Measurements from ENCODE around the gene DGKQ.

Gene DGKQ

DNA sequence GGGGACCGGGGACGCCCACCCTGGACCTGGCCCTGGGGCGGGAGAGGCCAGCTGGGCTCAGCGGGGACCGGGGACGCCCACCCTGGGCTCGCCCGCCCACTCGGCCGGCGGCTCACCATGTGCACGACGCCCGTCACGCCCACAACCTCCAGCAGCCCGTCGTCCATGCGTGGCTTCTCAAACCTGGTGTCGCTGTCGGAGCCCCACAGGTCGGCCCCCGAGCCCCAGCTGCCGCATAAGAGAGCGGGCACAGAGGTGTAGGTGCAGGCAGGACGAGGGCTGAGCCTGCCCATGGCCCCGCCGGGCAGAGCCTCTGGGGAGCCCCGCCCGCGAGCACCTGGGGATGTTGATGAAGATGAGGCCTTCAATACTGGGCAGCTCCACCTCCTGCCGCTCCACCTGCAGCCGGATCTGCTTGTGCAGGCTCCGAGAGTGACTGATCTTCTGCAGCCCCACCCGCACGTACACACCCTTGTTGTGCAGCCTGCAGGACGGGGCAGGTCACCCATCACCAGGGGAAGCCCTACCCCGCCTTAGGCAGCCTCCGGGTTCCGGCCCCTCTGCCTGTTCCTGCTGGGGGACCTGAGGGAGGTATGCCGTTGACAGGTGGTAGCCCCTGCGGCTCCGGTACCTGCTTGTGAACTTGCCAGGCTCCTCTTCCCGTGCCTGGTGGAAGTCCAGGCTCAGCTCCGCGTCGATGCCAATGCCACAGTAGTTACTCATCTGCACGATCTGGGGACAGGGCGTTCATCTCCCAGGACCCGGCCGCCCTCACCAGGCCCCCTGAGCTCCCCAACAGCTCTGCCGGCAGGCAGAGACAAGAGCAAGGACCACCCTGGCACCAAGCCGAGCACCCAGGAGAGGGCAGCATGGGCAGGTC is 11.8 kb downstream of the DGKQ start:
- no peak for DNase-seq

DNA sequence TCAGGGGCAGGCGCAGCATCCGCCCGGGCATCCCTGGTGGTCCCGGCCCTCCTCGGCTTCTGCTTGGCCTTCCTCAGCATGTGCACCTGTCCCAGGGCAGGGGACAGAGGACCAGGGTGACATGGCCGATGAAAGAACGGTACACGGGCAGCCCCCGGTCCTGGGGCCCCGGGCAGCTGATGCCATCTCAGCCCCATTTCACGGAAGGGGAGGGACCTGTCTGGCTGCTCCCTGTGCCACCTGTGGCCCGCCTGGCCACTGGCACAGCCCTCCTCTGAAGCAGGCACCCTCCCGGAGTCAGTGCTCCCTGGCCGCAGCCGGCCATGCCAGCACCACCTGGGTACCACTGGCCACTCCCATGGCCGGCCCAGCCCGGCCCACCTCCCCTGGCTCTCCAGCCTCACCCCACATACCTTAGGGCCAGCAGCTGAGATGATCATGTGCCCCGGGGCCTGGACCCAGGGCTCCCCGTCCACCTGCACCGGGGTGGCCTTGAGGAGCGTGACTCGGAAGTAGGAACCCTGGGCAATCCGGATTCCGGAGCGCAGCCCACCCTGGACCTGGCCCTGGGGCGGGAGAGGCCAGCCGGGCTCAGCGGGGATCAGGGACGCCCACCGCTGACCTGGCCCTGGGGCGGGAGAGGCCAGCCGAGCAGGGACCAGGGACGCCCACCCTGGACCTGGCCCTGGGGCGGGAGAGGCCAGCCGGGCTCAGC is 12.6 kb downstream of the DGKQ start:
- no peak for DNase-seq

DNA sequence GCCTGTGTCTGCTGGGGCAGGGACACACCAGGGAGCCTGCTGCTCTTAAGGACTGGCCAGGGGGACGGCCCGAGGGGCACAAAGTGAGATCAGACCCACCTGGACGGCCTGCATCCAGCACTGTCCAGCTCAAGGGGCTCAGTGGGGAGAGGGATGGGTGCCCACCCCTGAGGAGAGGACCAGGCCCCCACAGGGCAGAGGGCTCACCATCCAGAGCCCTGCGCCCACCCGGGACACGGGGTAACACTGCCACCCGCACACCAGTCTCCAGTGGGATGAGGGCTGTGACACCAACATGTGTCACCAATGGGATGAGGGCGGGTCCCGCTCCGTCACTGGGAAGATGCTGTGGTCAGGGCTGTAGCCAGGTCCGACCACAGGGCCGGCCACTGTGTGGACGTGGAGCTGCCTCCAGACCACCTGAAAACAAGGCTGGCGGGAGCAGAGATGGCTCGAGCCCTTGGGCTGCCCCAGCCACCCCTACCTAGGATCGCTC is 13.2 kb downstream of the DGKQ start:
- no peak for DNase-seq

DNA sequence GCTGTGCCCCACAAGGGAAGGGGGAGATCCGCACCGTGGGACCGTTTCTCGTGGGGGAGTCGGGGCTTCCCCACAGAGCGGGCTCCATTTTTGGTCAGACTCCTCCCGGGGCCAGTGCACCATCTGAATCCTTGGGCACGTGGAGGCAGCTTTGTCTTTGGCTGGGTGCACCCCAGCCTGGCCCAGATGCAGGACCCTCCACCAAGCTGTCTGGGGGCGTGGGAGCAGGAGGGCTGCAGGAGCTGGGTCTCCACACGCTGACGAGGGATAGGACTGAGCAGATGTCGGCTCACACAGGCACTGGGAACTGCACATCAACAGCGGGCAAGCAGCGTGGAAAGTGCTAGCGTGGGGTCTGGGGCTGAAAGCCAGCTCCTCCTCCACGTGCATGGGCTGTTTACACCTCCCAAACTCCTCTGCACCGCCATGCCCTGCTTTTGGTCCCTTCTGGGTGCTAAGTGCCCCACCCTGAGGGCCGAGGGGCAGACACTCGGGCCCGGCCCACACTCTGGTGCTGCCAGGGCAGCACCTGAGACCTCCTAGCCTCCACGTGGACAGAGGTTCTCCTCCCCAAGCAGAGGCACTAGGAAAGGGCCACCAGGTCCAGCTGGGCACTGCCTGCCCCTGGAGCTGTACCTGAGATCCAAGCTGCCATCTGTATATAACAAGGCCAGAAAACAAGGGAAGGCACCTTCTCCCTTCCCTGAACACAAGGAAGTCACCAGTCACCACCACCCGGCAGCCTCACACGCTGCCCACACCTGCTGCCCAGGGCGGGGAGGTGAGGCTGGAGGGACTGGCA is 13.8 kb downstream of the DGKQ start:
- no peak for DNase-seq

DNA sequence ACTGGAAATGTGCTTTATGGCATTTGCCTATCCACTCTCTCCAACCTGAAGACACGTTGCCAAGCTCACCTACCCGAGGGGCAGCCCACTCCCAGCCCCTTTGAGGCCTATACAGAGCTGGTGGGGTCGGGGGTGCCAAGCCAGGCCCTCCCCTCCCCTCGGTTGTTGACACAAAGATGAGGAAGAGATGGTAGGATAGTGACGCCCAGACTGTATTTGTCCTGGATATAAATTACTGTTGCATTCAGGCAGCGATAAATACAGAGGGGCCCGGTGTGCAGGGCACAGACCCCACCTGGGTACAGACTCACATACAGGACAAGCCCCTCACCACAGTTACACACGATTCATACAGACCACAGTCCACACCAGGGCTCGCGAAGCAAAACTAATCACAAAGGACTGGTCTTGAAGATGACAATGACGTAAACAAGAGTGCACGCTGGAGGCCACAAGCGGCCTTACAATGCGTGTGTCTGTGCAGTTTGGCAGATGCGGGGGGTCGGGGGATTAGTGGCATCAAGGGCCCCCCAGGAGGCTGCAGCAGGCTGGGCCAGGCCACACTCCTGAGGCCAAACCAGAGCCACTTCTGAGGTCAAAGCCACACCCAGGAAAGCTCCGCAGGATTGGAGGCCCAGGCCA is 14.6 kb downstream of the DGKQ start:
- no peak for DNase-seq

DNA sequence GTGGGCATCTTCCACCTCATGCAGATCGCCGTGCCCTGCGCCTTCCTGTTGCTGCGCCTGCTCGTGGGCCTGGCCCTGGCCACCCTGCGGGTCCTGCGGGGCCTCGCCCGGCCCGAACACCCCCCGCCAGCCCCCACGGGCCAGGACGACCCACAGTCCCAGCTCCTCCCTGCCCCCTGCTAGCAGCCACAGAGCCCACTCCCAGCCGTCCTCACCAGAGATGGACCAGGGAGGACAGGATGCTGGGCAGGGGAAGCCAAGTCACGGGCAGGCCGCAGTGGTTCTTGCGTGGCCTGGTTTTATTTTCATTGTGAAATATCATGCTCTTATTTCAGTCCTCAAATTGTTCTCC is 15.1 kb downstream of the DGKQ start:
- no peak for DNase-seq

DNA sequence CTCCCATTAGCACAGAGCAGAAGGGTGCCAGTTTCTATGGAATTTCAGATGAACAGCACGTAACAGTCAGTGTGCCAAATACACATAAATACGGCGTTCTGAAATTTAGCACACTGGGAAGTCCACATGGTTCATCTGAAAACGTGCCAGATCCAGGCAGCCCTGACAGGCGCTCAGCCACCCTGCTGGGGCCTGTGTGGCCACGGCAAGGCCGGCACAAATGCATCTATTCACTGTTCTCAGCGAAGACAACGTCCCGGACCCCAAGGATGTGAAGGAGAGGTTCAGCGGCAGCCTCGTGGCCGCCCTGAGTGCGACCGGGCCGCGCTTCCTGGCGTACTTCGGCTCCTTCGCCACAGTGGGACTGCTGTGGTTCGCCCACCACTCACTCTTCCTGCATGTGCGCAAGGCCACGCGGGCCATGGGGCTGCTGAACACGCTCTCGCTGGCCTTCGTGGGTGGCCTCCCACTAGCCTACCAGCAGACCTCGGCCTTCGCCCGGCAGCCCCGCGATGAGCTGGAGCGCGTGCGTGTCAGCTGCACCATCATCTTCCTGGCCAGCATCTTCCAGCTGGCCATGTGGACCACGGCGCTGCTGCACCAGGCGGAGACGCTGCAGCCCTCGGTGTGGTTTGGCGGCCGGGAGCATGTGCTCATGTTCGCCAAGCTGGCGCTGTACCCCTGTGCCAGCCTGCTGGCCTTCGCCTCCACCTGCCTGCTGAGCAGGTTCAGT is 15.6 kb downstream of the DGKQ start:
- no peak for DNase-seq

DNA sequence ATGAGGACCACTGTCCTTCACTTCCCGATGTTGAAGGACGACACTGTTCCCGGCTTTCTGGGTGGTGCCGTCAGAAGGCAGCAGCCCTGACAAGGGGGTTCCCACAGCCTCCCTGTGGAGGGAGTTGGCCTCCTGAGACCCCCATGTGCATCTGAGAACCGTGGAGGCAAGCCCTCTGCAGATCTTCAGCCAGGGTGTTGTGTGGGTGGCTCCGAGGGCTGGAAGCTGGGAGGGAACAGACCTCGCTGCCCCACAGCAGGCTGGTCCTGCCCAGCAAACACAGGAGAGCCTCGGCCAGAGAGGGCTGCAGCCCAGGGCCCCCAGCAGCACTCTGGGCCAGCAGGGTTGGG is 16.2 kb downstream of the DGKQ start:
- no peak for DNase-seq

DNA sequence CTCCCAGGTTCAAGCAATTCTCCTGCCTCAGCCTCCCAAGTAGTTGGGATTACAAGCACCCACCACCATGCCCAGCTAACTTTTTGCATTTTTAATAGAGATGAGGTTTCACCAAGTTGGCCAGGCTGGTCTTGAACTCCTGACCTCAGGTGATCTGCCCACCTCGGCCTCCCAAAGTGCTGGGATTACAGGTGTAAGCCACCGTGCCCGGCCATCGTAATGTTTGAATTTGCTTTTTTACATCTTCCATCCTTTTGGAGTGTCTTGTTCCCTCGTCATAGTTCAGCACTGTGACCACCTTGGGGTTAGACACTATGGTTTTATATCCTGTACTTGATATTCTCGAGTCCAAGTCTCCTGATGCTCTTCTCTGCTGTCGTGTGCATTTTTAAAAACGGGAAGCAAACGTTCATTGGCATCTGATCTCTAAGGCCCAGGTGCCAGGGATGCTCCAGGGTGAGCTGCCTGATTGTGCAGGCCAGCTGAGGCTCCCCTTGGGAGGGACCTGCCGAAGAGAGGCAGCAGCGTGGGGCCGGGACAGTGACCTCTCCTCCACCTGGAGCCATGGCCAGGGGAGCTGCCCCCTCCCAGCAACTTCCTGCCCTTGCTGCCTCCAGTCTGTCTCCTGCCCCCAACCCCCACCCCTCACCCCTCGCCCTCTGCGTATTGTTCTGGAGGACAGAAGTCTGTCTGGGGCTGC is 16.7 kb downstream of the DGKQ start:
- no peak for DNase-seq

DNA sequence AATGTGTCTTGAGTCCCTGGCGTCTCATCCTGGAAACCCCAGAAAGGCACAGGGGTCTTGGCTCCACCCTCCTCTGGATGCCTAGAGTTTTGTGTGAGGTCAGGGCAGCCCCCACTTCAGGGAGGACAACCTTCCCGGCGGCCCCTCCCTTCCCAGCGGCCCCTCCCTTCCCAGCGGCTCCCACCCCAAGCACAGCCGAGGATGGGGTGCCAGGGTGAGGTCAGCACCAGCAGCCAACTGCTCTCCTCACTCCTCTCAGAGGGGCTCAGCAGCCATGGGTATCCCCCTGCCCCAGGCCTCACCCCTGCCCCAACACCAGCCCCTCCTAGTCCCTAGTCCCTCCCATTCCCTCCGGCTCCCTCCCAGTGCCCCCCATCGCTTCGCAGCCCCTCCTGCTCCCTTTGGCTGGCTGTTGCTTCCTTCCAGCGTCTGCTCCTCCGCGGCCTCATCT is 17.4 kb downstream of the DGKQ start:
- no peak for DNase-seq

DNA sequence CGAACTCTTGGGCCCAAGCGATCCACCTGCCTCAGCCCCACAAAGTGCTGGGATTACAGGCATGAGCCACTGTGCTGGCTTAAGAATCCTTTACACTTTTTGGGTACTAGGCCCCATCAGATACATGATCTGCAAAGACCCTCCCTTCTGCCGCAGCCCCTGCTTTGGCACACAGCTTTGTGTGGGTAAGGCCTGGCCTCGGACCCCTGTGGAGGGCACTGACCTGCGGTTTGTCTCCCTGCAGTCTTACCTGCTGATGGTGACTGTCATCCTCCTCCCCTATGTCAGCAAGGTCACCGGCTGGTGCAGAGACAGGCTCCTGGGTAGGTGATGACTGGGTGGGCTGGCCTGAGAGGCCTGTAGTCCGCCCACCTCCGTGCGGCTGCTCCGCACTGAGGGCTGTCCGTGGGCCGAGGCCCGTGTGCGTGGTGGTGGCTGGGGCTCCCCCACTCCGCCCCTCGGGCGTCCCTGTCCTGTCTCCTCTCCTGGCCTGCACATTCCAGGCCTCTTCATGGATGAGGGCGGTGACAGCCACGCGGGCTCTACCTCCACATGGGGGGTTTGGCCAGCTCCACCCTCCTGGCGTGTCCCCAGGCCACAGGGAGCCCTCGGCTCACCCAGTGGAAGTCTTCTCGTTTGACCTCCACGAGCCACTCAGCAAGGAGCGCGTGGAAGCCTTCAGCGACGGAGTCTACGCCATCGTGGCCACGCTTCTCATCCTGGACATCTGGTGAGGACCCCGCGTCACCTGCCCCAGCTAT is 18.0 kb downstream of the DGKQ start:
- DNase-seq: no peak

DNA sequence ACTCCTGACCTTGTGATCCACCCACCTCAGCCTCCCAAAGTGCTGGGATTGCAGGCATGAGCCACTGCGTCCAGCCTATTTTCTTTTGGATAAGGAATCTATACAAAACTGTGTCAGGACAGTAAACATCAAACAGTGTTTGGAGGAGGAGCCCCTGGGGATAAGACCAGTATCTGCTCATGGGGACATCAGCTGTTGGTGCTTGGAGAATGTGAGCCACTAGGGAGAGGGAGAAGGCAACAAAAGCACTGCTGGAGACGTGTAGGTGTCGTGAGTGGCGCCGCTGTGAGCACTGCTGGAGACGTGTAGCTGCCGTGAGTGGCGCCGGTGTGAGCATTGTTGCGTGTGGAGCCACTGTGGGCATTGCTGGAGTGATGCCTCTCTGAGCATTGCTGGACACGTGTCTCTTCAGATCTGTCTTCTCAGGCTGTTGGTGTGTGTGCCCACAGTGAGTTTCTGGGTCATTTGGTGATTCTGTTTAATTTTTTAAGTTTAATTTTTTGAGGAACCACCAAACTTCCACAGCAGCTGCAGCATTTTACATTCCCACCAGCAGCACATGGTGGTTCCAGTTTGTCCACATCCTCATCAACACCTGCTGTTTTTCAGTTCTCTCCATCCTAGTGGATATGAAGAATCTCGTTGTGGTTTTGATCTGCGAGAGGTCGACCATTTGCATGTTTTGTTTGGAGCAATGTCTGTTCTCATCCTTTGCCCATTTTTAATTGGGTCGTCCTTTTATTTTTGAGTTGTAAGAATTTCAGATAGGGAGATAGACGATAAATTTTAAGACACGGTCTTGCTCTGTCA is 19.0 kb downstream of the DGKQ start:
- DNase-seq: no peak

DNA sequence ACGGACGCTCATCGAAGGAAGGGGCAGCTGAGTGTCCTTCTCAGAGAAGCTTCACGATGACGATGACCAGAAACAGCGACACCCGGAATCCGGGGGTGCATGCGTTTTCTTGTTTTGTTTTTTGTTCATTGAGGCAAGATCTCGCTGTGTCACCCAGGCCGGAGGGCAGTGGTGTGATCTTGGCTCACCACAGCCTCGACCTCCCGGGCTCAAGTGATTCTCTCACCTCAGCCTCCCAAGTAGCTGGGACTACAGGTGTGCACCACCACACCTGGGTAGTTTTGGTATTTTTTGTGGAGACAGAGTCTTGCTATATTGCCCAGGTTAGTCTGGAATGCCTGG is 19.8 kb downstream of the DGKQ start:
- no peak for DNase-seq

DNA sequence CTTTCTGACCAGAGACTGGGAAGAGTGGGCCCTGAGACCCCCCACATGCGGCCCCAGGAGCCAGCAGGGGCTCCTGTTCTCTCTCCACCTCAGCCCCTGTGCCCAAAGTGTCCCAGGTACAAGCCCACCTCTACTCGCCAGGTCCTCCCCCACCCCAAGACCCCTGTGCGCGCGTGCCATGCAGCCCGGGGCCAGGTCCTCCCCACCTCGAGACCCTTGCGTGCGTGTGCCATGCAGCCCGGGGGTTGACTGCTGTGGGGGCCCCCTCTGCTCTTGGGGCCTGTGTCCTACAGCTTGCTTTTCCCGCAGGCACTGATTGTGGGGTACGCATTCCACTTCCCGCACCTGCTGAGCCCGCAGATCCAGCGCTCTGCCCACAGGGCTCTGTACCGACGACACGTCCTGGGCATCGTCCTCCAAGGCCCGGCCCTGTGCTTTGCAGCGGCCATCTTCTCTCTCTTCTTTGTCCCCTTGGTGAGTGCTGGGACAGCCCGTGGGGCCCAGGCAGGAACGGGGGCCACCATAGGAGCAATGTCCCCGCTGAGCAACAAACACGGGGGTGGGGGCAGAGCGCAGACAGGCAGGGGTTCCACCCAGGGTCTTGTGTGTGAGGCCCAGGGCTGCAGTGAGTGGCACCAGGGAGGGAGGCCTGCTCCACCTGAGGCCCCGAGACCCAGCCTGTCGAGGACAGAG is 20.3 kb downstream of the DGKQ start:
- no peak for DNase-seq

DNA sequence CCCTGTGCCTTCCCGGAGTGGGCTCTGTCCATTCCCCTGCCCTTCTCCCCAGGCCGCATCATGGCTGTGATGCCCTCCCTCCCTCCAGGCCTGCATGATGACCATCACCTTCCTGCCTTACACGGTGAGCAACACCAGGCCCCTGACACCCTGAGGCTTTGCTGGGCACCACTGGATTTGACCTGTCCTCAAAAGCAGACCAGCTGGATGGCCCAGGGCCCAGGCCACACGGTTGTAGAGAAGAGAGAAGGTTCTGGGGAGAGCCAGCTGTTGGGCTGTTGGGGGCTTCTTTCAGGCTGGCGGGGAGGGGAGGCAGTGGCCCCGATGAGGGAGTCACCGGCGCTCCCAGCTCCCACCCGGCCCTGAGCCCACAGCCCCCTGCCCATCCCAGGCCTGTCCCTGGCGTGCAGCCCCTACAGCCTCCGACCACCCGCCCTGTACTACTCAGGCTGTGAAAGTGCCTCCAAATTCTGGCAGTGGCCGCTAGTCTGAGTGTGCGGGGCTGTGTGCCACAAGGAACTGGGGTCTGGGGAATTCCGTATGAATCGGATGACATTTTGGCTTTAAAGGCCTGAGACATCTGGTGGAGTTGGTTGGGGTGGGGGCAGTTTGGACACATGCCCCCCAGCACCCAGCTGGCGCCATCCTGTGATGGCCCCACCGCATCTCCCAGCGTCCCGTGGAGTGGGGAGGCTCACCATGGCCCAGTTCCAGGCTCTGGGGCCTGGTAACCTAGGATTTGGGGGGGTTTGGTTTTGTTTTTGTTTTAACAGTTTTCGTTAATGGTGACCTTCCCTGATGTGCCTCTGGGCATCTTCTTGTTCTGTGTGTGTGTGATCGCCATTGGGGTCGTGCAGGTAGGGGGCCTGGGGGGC is 21.5 kb downstream of the DGKQ start:
- DNase-seq: no peak

DNA sequence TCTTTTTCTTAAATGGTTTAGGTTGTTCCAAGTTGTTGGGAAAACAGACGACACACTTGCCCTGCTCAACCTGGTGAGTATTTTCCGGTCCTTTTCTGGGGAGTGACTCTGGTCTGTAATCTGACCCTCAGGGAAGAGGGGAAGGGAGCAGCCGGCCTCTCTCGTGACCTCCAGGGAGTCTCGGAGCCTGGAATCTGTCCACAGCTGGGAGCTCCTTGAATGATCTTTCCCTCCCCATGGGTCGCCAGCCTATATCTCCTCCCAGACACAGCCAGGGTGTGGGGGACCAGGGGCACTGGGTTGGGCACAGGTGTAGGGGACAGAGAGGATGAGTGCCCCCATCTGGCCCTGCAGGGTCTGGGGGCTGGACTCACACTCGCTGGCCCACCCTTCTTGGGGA is 22.2 kb downstream of the DGKQ start:
- no peak for DNase-seq

DNA sequence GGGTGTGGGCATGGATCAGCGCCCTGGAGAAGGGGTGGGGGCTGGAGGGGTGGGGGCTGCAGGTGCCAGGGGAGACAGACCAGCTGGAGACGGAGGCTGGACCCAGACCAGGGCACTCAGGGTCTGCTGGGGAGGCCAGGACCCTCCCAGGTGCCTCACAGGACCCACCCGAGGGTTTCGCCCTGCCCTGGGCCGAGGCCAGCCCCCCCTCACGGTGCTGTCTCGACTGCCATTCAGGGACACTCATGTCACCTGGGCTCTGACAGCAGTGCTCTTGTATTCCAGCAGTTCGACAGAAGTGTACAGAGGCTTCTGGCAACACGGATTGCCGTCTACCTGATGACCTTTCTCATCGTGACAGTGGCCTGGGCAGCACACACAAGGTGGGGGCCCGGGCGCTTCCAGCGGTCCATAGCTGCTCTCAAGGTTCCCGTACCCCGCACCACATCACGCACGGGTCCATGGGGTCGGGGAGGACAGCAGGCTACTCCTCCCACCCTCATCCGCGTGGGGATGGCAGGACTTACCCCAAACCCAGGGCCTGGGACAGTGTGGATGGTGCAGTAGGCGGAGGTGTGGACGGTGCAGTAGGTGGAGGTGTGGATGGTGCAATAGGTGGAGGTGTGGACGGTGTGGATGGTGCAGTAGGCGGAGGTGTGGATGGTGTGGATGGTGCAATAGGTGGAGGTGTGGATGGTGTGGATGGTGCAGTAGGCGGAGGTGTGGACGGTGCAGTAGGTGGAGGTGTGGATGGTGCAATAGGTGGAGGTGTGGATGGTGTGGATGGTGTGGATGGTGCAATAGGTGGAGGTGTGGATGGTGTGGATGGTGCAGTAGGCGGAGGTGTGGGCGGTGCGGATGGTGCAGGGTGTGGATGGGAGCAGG is 23.0 kb downstream of the DGKQ start:
- DNase-seq: no peak
